HG03159 (cell line): ENCODE measurements around the gene HBM.
"Not testable (repeated sequence)": the region's sequence is repeated elsewhere in the genome, so short reads cannot be mapped to it uniquely, and the experiment has no call there.

Source experiments
- ATAC-seq: cut with Tn5 transposase; IDR thresholded peaks from one replicate; pipeline ENCODE4 v1.9.1; 2021; ENCODE audit warnings: mild to moderate bottlenecking, moderate library complexity; ENCODE audit not compliant: unreplicated experiment

The HBM gene

DNA sequence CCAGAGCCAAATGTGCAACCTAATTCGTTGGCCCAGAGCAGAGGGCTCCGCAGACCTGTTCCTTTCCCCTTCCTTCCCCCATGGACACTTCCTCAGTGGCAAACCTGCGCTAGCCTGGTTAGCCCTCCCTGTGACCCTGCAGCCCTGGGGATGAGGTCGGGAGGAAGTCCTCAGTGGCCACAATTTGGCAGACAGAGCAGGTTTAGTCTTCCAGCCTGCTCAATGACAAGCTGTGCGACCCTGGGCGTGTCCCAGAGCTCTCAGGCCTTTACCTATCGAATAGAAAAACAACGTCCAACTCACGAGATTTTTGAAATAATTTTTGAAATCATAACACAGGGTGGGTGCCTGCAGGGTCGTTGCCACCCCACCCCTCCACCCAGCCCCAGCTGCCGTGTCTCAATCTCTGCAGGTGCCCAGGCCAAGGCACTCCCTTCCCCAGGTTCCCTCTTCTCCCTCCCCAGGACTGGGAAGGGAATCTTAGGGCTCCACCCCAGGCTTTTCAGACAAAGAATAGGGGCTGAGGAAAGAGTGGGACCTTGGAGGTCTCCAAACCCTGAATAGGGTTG, 1.4 kb downstream of the HBM start:
- no peak for ATAC-seq

DNA sequence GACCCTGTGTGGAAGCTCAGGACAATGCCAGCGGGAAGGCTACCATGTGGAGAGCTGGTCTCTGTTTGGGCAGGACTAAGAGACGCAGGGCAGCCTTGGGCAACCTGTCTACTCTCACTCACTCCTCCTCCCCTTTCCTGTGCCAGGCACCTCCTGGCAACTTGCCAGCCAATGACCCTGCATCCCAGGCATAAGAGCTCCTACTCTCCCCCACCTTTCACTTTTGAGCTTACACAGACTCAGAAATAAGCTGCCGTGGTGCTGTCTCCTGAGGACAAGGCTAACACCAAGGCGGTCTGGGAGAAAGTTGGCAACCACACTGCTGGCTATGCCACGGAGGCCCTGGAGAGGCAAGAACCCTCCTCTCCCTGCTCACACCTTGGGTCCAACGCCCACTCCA, 2.6 kb downstream of the HBM start:
- ATAC-seq = no peak

DNA sequence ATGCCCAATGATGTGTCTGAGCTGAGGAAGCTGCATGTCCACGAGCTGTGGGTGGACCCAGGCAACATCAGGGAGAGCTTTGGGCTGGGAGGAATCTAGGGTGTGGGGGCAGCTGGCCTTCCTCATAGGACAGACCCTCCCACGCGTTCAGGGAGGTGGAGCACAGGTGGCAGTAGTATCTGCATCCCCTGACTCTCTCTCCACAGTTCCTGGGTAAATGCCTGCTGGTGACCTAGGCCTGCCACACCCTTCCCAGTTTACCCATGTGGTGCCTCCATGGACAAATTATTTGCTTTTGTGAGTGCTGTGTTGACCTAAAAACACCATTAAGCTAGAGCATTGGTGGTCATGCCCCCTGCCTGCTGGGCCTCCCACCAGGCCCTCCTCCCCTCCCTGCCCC, 3.2 kb downstream of the HBM start:
- no peak for ATAC-seq

DNA sequence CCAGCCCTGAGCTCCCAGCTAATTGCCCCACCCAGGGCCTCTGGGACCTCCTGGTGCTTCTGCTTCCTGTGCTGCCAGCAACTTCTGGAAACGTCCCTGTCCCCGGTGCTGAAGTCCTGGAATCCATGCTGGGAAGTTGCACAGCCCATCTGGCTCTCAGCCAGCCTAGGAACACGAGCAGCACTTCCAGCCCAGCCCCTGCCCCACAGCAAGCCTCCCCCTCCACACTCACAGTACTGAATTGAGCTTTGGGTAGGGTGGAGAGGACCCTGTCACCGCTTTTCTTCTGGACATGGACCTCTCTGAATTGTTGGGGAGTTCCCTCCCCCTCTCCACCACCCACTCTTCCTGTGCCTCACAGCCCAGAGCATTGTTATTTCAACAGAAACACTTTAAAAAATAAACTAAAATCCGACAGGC, 4.3 kb downstream of the HBM start:
- ATAC-seq = not testable (repeated sequence)

DNA sequence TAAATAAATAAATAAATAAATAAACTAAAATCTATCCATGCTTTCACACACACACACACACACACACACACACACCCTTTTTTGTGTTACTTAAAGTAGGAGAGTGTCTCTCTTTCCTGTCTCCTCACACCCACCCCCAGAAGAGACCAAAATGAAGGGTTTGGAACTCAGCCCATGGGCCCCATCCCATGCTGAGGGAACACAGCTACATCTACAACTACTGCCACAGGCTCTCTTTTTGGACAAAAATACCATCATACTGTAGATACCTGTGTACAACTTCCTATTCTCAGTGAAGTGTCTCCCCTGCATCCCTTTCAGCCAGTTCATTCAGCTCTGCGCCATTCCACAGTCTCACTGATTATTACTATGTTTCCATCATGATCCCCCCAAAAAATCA, 5.0 kb downstream of the HBM start:
- no peak for ATAC-seq

DNA sequence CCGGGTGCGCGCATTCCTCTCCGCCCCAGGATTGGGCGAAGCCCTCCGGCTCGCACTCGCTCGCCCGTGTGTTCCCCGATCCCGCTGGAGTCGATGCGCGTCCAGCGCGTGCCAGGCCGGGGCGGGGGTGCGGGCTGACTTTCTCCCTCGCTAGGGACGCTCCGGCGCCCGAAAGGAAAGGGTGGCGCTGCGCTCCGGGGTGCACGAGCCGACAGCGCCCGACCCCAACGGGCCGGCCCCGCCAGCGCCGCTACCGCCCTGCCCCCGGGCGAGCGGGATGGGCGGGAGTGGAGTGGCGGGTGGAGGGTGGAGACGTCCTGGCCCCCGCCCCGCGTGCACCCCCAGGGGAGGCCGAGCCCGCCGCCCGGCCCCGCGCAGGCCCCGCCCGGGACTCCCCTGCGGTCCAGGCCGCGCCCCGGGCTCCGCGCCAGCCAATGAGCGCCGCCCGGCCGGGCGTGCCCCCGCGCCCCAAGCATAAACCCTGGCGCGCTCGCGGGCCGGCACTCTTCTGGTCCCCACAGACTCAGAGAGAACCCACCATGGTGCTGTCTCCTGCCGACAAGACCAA, 6.7 kb downstream of the HBM start, which contains the start of gene HBA2:
HBA2 (plus strand) TSS at position 503 of the 568 bp plus-strand sequence; CDS start at position 540, 37 bp downstream.
- ATAC-seq = not testable (repeated sequence)

DNA sequence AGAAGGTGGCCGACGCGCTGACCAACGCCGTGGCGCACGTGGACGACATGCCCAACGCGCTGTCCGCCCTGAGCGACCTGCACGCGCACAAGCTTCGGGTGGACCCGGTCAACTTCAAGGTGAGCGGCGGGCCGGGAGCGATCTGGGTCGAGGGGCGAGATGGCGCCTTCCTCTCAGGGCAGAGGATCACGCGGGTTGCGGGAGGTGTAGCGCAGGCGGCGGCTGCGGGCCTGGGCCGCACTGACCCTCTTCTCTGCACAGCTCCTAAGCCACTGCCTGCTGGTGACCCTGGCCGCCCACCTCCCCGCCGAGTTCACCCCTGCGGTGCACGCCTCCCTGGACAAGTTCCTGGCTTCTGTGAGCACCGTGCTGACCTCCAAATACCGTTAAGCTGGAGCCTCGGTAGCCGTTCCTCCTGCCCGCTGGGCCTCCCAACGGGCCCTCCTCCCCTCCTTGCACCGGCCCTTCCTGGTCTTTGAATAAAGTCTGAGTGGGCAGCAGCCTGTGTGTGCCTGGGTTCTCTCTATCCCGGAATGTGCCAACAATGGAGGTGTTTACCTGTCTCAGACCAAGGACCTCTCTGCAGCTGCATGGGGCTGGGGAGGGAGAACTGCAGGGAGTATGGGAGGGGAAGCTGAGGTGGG, 7.6 kb downstream of the HBM start:
- not testable (repeated sequence) for ATAC-seq

DNA sequence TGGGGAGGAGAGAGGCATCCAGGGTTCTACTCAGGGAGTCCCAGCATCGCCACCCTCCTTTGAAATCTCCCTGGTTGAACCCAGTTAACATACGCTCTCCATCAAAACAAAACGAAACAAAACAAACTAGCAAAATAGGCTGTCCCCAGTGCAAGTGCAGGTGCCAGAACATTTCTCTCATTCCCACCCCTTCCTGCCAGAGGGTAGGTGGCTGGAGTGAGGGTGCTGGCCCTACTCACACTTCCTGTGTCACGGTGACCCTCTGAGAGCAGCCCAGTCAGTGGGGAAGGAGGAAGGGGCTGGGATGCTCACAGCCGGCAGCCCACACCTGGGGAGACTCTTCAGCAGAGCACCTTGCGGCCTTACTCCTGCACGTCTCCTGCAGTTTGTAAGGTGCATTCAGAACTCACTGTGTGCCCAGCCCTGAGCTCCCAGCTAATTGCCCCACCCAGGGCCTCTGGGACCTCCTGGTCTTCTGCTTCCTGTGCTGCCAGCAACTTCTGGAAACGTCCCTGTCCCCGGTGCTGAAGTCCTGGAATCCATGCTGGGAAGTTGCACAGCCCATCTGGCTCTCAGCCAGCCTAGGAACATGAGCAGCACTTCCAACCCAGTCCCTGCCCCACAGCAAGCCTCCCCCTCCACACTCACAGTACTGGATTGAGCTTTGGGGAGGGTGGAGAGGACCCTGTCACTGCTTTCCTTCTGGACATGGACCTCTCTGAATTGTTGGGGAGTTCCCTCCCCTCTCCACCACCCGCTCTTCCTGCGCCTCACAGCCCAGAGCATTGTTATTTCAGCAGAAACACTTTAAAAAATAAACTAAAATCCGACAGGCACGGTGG, 8.4 kb downstream of the HBM start:
- not testable (repeated sequence) for ATAC-seq

DNA sequence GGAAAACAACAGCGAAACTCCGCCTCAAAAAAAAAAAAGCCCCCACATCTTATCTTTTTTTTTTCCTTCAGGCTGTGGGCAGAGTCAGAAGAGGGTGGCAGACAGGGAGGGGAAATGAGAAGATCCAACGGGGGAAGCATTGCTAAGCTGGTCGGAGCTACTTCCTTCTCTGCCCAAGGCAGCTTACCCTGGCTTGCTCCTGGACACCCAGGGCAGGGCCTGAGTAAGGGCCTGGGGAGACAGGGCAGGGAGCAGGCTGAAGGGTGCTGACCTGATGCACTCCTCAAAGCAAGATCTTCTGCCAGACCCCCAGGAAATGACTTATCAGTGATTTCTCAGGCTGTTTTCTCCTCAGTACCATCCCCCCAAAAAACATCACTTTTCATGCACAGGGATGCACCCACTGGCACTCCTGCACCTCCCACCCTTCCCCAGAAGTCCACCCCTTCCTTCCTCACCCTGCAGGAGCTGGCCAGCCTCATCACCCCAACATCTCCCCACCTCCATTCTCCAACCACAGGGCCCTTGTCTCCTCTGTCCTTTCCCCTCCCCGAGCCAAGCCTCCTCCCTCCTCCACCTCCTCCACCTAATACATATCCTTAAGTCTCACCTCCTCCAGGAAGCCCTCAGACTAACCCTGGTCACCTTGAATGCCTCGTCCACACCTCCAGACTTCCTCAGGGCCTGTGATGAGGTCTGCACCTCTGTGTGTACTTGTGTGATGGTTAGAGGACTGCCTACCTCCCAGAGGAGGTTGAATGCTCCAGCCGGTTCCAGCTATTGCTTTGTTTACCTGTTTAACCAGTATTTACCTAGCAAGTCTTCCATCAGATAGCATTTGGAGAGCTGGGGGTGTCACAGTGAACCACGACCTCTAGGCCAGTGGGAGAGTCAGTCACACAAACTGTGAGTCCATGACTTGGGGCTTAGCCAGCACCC, 9.5 kb downstream of the HBM start:
- no peak for ATAC-seq

DNA sequence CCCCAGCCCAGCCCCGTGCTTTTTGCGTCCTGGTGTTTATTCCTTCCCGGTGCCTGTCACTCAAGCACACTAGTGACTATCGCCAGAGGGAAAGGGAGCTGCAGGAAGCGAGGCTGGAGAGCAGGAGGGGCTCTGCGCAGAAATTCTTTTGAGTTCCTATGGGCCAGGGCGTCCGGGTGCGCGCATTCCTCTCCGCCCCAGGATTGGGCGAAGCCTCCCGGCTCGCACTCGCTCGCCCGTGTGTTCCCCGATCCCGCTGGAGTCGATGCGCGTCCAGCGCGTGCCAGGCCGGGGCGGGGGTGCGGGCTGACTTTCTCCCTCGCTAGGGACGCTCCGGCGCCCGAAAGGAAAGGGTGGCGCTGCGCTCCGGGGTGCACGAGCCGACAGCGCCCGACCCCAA, 10.2 kb downstream of the HBM start:
- not testable (repeated sequence) for ATAC-seq

DNA sequence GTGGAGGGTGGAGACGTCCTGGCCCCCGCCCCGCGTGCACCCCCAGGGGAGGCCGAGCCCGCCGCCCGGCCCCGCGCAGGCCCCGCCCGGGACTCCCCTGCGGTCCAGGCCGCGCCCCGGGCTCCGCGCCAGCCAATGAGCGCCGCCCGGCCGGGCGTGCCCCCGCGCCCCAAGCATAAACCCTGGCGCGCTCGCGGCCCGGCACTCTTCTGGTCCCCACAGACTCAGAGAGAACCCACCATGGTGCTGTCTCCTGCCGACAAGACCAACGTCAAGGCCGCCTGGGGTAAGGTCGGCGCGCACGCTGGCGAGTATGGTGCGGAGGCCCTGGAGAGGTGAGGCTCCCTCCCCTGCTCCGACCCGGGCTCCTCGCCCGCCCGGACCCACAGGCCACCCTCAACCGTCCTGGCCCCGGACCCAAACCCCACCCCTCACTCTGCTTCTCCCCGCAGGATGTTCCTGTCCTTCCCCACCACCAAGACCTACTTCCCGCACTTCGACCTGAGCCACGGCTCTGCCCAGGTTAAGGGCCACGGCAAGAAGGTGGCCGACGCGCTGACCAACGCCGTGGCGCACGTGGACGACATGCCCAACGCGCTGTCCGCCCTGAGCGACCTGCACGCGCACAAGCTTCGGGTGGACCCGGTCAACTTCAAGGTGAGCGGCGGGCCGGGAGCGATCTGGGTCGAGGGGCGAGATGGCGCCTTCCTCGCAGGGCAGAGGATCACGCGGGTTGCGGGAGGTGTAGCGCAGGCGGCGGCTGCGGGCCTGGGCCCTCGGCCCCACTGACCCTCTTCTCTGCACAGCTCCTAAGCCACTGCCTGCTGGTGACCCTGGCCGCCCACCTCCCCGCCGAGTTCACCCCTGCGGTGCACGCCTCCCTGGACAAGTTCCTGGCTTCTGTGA, 11.0 kb downstream of the HBM start, which contains the start of gene HBA1:
HBA1 (plus strand) TSS at position 204 of the 906 bp plus-strand sequence; CDS start at position 241, 37 bp downstream.
- ATAC-seq = not testable (repeated sequence)

DNA sequence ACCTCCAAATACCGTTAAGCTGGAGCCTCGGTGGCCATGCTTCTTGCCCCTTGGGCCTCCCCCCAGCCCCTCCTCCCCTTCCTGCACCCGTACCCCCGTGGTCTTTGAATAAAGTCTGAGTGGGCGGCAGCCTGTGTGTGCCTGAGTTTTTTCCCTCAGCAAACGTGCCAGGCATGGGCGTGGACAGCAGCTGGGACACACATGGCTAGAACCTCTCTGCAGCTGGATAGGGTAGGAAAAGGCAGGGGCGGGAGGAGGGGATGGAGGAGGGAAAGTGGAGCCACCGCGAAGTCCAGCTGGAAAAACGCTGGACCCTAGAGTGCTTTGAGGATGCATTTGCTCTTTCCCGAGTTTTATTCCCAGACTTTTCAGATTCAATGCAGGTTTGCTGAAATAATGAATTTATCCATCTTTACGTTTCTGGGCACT, 11.6 kb downstream of the HBM start:
- no peak for ATAC-seq

DNA sequence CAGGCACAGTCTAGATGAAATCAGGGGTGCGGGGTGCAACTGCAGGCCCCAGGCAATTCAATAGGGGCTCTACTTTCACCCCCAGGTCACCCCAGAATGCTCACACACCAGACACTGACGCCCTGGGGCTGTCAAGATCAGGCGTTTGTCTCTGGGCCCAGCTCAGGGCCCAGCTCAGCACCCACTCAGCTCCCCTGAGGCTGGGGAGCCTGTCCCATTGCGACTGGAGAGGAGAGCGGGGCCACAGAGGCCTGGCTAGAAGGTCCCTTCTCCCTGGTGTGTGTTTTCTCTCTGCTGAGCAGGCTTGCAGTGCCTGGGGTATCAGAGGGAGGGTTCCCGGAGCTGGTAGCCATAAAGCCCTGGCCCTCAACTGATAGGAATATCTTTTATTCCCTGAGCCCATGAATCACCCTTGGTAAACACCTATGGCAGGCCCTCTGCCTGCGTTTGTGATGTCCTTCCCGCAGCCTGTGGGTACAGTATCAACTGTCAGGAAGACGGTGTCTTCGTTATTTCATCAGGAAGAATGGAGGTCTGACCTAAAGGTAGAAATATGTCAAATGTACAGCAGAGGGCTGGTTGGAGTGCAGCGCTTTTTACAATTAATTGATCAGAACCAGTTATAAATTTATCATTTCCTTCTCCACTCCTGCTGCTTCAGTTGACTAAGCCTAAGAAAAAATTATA, 12.3 kb downstream of the HBM start:
- ATAC-seq = no peak

DNA sequence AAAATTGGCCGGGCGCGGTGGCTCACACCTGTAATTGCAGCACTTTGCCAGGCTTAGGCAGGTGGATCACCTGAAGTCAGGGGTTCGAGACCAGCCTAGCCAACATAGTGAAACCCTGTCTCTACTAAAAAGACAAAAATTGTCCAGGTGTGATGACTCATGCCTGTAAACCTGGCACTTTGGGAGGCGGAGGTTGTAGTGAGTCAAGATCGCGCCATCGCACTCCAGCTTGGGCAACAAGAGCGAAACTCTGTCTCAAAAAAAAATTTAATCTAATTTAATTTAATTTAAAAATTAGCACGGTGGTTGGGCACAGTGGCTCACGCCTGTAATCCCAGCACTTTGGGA, 12.9 kb downstream of the HBM start:
- no peak for ATAC-seq

DNA sequence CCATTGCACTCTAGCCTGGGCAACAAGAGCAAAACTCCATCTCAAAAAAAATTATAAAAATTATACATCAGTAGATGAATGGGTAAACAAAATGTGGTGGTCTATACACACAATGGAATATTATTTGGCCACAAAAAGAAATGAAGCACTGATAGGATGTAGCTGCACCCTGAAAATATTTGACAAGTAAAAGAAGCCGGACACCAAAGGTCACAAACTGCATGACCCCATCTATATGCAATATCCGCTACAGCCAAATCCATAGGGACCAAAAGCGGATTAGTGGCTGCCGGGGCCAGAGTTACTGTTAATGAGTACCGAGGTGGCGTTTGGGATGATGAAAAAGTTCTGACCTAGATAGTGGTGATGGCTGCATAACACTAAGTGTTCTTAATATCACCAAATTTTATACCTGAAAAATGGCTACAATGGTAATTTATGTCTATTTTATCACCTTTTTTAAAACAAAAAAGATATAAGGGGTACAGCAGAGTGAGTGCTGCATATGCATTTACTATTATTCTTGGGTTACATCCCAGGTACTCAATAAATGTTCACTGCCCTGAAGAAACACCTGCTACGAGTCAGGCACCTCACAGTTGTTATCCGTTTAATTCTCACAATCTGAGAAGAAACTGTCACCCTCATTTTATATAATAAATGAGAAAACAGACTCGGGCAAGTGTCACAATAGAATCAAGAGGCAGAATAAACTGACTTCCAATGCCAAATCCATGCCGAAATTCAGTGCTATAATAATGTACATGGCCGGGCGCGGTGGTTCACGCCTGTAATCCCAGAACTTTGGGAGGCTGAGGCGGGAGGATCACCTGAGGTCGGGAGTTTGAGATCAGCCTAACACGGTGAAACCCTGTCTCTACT, 13.7 kb downstream of the HBM start:
- no peak for ATAC-seq

DNA sequence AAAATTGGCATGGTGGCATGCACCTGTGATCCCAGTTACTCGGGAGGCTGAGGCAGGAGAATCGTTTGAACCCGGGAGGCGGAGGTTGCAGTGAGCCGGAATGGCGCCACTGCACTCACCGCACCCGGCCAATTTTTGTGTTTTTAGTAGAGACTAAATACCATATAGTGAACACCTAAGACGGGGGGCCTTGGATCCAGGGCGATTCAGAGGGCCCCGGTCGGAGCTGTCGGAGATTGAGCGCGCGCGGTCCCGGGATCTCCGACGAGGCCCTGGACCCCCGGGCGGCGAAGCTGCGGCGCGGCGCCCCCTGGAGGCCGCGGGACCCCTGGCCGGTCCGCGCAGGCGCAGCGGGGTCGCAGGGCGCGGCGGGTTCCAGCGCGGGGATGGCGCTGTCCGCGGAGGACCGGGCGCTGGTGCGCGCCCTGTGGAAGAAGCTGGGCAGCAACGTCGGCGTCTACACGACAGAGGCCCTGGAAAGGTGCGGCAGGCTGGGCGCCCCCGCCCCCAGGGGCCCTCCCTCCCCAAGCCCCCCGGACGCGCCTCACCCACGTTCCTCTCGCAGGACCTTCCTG, 14.4 kb downstream of the HBM start, which contains the start of gene HBQ1:
HBQ1 (plus strand) TSS at position 359 of the 575 bp plus-strand sequence; CDS start at position 387, 28 bp downstream.
- no peak for ATAC-seq
